Memory B cell (primary cell): Measurements from ENCODE around the gene ANKRD11.

ENCODE experiments used
- ATAC-seq: fragments of 150-1000 bp; cut with Tn5 transposase; 2 replicates; pipeline ENCODE4 v1.10.0; 2021; ENCODE audit warnings: low read depth, mild to moderate bottlenecking, moderate library complexity
- DNase-seq, 2 donors: peaks; one replicate each; pipeline ENCODE4 v3.0.0; 2022; ENCODE audit warnings: low spot score in 2 of 2
- H3K27ac Mint-ChIP-seq: one replicate; pipeline ENCODE4 v1.8.0; 2022; ENCODE audit warnings: mild to moderate bottlenecking, moderate library complexity, mixed read lengths
- H3K27me3 Mint-ChIP-seq: one replicate; pipeline ENCODE4 v1.8.0; 2022; ENCODE audit warnings: mixed read lengths
- H3K36me3 Mint-ChIP-seq: one replicate; pipeline ENCODE4 v1.8.0; 2022; ENCODE audit warnings: mild to moderate bottlenecking, mixed read lengths
- H3K4me1 Mint-ChIP-seq: one replicate; pipeline ENCODE4 v1.8.0; 2022; ENCODE audit warnings: mixed read lengths
- H3K4me3 Mint-ChIP-seq: one replicate; pipeline ENCODE4 v1.8.0; 2022; ENCODE audit warnings: mild to moderate bottlenecking, moderate library complexity, mixed read lengths
- H3K9me3 Mint-ChIP-seq: one replicate; pipeline ENCODE4 v1.8.0; 2022; ENCODE audit warnings: mixed read lengths

Gene ANKRD11

GRCh38 chr16:89519881-89520280 lies 29.5 kb upstream of the ANKRD11 start:
- Mint-ChIP-seq H3K36me3 (peaks cover 38% of the 10 kb centered on the region), H3K4me3 (no peak overlapping the region), H3K27ac (no peak overlapping the region), H3K4me1 (peaks cover 3% of the 10 kb centered on the region), H3K27me3 (no peaks in the 10 kb centered on the region), H3K9me3 (no peaks in the 10 kb centered on the region)
- ATAC-seq (no peak), DNase-seq (no peak)

GRCh38 chr16:89517128-89517527 lies 26.8 kb upstream of the ANKRD11 start:
- no peak for ATAC-seq
- no peak overlapping the region for H3K4me3 Mint-ChIP-seq
- no peaks in the 10 kb centered on the region for H3K9me3 Mint-ChIP-seq
- DNase-seq = no peak
- H3K27ac Mint-ChIP-seq = no peak overlapping the region
- no peaks in the 10 kb centered on the region for H3K27me3 Mint-ChIP-seq
- H3K4me1 Mint-ChIP-seq = peaks cover 3% of the 10 kb centered on the region
- H3K36me3 Mint-ChIP-seq = peaks cover 32% of the 10 kb centered on the region

- no peak overlapping the region for H3K27ac Mint-ChIP-seq
- no peaks in the 10 kb centered on the region for H3K4me1 Mint-ChIP-seq
- H3K9me3 Mint-ChIP-seq = no peaks in the 10 kb centered on the region
- DNase-seq = no peak
- peaks cover 17% of the 10 kb centered on the region for H3K36me3 Mint-ChIP-seq
- ATAC-seq = no peak
- no peak overlapping the region for H3K4me3 Mint-ChIP-seq
- no peaks in the 10 kb centered on the region for H3K27me3 Mint-ChIP-seq
These were observed 22.1 kb upstream of the ANKRD11 start for GRCh38 chr16:89512453-89512852.

- Mint-ChIP-seq H3K36me3 (peaks cover 13% of the 10 kb centered on the region), H3K27me3 (no peaks in the 10 kb centered on the region), H3K4me3 (no peak overlapping the region), H3K27ac (no peak overlapping the region), H3K9me3 (no peaks in the 10 kb centered on the region), H3K4me1 (no peaks in the 10 kb centered on the region)
- no peak for ATAC-seq
- no peak for DNase-seq
These were observed 21.0 kb upstream of the ANKRD11 start for GRCh38 chr16:89511374-89511773.

- Mint-ChIP-seq H3K4me3 (no peak overlapping the region), H3K9me3 (no peaks in the 10 kb centered on the region), H3K27ac (no peak overlapping the region), H3K4me1 (peaks cover 6% of the 10 kb centered on the region), H3K36me3 (peaks cover 13% of the 10 kb centered on the region), H3K27me3 (no peaks in the 10 kb centered on the region)
- ATAC-seq (no peak), DNase-seq (no peak)
These were observed 20.2 kb upstream of the ANKRD11 start for GRCh38 chr16:89510526-89510925.

- Mint-ChIP-seq H3K4me3 (peak within 1 kb of the TSS; percentile 83), H3K4me1 (peaks cover 10% of the 10 kb centered on the region), H3K27me3 (no peaks in the 10 kb centered on the region), H3K9me3 (no peaks in the 10 kb centered on the region), H3K36me3 (peaks cover 7% of the 10 kb centered on the region), H3K27ac (peak within 1 kb of the TSS; percentile 72)
- DNase-seq (peak; percentile 93 to 96), ATAC-seq (peak; percentile 77)
These were observed 17.7 kb upstream of the ANKRD11 start, which contains the start of gene SPG7 for GRCh38 chr16:89507834-89508590. SPG7 (plus strand) TSS chr16:89508403; CDS start chr16:89508418, 15 bp downstream.

- H3K4me1 Mint-ChIP-seq = peaks cover 10% of the 10 kb centered on the region
- no peak overlapping the region for H3K27ac Mint-ChIP-seq
- DNase-seq = no peak
- ATAC-seq = no peak
- H3K4me3 Mint-ChIP-seq = peak overlapping the region; percentile 83
- no peaks in the 10 kb centered on the region for H3K9me3 Mint-ChIP-seq
- H3K36me3 Mint-ChIP-seq = peaks cover 5% of the 10 kb centered on the region
- H3K27me3 Mint-ChIP-seq = no peaks in the 10 kb centered on the region
These were observed 17.0 kb upstream of the ANKRD11 start for GRCh38 chr16:89507214-89507833.

GRCh38 chr16:89506791-89507191 lies 16.4 kb upstream of the ANKRD11 start:
- ATAC-seq = no peak
- DNase-seq = no peak
- Mint-ChIP-seq H3K9me3 (no peaks in the 10 kb centered on the region), H3K27me3 (no peaks in the 10 kb centered on the region), H3K4me1 (peaks cover 10% of the 10 kb centered on the region), H3K4me3 (peak overlapping the region; percentile 27), H3K27ac (no peak overlapping the region), H3K36me3 (peaks cover 3% of the 10 kb centered on the region)

- peak overlapping the region; percentile 77 for H3K4me3 Mint-ChIP-seq
- peaks cover 10% of the 10 kb centered on the region for H3K4me1 Mint-ChIP-seq
- no peaks in the 10 kb centered on the region for H3K27me3 Mint-ChIP-seq
- ATAC-seq (no peak), DNase-seq (no peak)
- no peaks in the 10 kb centered on the region for H3K9me3 Mint-ChIP-seq
- H3K36me3 Mint-ChIP-seq = peaks cover under 1% of the 10 kb centered on the region
- H3K27ac Mint-ChIP-seq = no peak overlapping the region
These were observed 15.7 kb upstream of the ANKRD11 start for GRCh38 chr16:89506113-89506504.

- ATAC-seq = peak; percentile 62
- H3K27me3 Mint-ChIP-seq = no peaks in the 10 kb centered on the region
- H3K27ac Mint-ChIP-seq = peak overlapping the region; percentile 53
- H3K36me3 Mint-ChIP-seq = no peaks in the 10 kb centered on the region
- DNase-seq = peak; percentile 52 to 61
- peak overlapping the region; percentile 77 for H3K4me3 Mint-ChIP-seq
- peaks cover 10% of the 10 kb centered on the region for H3K4me1 Mint-ChIP-seq
- H3K9me3 Mint-ChIP-seq = no peaks in the 10 kb centered on the region
These were observed 15.1 kb upstream of the ANKRD11 start for GRCh38 chr16:89505204-89506112.

- Mint-ChIP-seq H3K9me3 (no peaks in the 10 kb centered on the region), H3K4me3 (no peak overlapping the region), H3K27ac (no peak overlapping the region), H3K4me1 (peaks cover 10% of the 10 kb centered on the region), H3K27me3 (no peaks in the 10 kb centered on the region), H3K36me3 (no peaks in the 10 kb centered on the region)
- ATAC-seq (no peak), DNase-seq (no peak)
These were observed 13.7 kb upstream of the ANKRD11 start for GRCh38 chr16:89504091-89504490.

- H3K27ac Mint-ChIP-seq = no peak overlapping the region
- no peaks in the 10 kb centered on the region for H3K27me3 Mint-ChIP-seq
These were observed 11.9 kb upstream of the ANKRD11 start for GRCh38 chr16:89502081-89502843.

GRCh38 chr16:89499767-89500166 lies 9.4 kb upstream of the ANKRD11 start:
- H3K36me3 Mint-ChIP-seq = no peaks in the 10 kb centered on the region
- no peak for DNase-seq
- H3K4me1 Mint-ChIP-seq = no peaks in the 10 kb centered on the region
- no peaks in the 10 kb centered on the region for H3K9me3 Mint-ChIP-seq
- no peak for ATAC-seq
- no peaks in the 10 kb centered on the region for H3K27me3 Mint-ChIP-seq
- no peak overlapping the region for H3K27ac Mint-ChIP-seq
- no peak overlapping the region for H3K4me3 Mint-ChIP-seq

More at GRCh38 chr16:89502081-89502843, 11.9 kb upstream of the ANKRD11 start:
- no peak overlapping the region for H3K4me3 Mint-ChIP-seq
- H3K36me3 Mint-ChIP-seq = no peaks in the 10 kb centered on the region
- peaks cover 10% of the 10 kb centered on the region for H3K4me1 Mint-ChIP-seq
- no peak for DNase-seq
- no peak for ATAC-seq
- no peaks in the 10 kb centered on the region for H3K9me3 Mint-ChIP-seq
